Activated CD4-positive, CD25-positive, alpha-beta regulatory T cell treated with anti-CD3 and anti-CD28 coated beads, Interleukin-2, amount 50 U/mL, for 24 hours (primary cell): Measurements from ENCODE around the gene NXT1.
"Not testable (repeated sequence)": the region's sequence is repeated elsewhere in the genome, so short reads cannot be mapped to it uniquely, and the experiment has no call there.

Source experiments
- ATAC-seq, 2 donors: fragments of 150-1000 bp; cut with Tn5 transposase; one replicate each; pipeline ENCODE4 v1.10.0; 2021; ENCODE audit warnings: mild to moderate bottlenecking in 1 of 2, moderate library complexity in 1 of 2

Gene NXT1

DNA sequence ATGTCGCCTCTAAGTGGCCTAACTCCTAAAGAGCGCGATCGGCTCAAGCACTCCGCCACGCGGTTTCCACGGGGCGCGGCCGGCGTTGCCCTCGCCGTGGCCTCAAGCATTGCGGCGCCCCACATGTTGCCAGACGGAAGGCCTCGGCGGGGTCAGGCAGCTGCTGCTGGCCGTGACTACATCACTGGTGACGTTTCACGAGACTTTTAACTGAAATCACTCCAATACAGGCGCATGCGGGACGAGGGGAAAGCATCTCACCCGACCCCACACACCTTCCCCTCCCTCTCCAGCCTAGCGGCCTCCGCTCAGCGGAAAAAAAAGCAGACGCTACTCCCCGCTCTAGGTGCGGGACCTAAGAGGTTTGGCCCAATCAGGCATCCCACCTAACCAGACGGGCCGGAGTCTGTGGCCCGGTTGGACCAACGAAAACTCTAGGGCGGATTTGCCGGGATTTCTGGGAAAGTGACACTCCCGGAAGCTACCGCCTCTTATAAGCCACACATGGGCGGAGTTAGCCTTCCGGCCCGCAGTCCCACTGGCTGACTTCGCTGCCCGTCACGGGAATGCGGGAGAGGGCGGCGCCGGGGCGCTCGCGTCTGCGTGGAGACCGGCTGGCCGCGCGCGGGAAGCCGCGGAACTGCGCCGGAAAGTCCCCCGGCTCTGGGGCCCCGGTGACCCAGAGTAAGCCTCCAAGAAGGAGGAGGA is at the start of gene NXT1:
NXT1 (plus strand) TSS at position 596 of the 708 bp plus-strand sequence. CDS start 3,251 bp downstream, outside the sequence.
- peak; percentile 85 to 87 for ATAC-seq

DNA sequence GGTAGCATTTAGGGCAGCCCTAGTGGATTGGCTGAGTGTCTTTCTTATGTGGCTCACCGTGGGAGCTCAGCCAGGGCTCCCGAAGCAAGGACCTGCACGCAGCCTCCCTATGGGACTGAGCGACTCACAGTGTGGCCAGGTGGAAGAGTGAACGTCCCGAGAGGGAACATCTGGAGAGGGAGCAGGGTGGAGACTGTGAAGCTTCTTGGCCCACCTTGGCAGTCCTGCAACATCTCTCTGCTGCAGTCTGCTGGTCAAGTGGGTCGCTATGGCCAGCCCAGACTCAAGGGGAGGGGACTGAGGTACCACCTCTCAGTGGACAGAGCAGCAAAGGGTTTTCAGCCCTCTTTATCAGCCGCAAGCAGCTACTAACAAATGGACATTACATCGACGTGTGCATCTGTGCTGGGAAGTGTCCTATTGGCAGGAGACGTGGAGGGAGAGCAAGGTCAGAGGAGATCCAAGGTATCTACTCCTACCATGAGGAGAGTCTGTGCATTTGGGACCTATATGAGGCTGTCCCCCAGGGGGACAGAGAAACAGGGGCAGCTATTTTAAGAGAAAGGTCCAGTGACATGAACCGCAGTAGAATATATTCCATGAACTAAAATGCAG is 49.0 kb upstream of the NXT1 start:
- ATAC-seq: no peak

DNA sequence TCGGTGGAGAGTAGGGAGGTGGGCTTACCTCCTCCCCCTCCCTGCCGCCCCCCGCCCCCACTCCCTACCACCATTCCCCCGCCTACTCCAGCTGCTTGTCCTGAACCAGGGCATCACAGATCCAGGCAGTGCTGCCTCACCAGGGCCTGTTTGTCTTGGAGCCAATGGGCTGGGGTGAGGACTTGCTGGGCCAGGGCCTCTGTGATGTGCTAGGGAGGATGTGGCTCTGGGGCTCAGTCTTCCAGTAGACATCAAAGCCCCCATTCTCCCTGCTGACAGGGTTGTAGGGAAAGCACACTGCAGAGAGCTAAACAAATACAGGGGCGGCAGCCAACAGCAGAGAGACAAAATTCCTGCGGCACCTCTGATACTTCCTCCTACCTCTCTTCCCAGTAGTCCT is 48.2 kb upstream of the NXT1 start:
- no peak for ATAC-seq

DNA sequence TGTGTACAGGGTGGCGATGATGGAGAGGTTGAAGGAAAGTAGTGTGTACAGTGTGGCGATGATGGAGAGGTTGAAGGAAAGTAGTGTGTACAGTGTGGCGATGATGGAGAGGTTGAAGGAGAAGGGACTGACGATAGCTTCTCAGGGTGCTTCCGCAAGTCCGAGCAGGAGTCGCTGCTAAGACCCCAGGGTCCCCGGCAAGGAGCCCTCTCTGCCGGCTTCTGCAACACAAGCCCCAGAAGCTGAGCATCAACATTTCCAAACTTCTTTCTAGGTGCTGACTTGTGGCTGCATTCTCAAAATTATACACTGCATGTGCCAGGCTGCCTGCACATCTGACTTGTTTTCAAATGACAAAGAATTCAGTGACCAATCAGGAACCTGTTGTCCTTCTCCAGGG is 47.8 kb upstream of the NXT1 start:
- no peak for ATAC-seq

DNA sequence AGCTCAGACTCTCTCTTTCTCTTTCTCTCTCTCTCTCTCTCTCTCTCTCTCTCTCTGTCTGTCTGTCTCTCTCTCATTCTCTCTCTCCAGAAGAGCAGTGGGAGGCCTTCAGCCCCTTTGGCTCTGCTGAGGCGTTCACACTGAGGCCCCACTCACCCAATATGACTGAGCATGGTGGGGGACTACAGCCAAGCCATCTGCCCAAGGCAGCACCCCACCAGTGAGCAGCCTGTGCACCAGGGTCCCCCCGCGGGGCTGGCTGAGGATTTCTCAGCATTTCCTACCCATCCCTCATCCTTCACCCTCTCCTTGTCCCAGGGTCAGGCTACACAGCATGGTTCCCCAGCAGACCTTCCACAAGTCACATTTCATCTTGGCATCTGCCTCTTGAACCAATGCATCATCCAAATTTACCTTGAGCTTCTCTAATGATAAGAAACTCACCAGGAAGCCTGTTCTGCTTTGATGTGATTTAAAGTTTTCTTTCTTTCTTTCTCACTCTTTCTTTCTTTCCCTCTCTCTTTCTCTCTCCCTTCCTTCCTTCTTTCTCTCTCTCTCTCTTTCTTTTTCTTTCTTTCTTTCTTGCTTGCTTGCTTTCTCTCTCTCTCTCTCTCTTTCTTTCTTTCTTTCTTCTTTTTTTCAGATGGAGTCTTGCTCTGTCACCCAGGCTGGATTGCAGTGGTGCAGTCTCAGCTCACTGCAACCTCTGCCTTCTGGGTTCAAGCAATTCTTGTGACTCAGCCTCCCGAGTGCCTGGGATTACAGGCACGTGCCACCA is 47.1 kb upstream of the NXT1 start:
- ATAC-seq: no peak

DNA sequence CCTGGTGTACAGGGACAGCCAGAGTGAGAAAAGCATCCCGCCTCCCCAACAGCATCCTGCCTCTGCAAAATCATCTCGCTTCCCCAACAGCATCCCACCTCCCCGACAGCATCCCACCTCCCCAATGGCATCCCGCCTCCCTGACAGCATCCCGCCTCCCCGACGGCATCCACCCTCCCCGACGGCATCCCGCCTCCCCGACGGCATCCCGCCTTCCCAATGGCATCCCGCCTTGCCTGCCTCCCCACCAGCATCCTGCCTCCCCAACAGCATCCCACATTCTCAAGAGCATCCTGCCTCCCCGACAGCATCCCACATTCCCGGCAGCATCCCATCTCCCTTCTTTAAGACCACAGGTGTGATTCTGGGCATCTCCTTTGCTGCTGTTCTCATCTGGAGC is 46.0 kb upstream of the NXT1 start:
- ATAC-seq: no peak

DNA sequence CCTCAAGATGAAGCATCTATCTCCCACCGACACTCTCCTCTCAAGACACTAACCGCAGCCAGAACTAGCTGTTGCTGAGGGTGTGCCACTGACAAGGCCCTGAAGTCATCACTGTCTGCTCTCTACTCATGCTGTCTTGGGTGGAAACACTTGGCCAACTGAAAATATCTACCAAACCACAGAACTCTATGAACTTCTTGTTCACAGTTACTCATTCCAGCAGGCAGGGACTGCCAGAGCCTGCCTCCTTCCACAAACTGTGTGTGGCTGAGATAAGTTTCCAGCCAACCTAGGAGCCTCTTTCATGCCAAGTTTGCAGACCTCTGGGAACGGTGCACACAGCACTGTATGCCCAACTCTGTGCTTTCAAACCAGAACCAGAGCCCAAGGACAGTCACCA is 45.5 kb upstream of the NXT1 start:
- ATAC-seq: no peak

DNA sequence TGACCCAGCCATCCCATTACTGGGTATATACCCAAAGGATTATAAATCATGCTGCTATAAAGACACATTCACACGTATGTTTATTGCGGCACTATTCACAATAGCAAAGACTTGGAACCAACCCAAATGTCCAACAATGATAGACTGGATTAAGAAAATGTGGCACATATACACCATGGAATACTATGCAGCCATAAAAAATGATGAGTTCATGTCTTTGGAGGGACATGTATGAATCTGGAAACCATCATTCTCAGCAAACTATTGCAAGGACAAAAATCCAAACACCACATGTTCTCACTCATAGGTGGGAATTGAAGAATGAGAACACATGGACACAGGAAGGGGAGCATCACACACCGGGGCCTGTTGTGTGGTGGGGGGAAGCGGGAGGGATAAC is 43.2 kb upstream of the NXT1 start:
- not testable (repeated sequence) for ATAC-seq

DNA sequence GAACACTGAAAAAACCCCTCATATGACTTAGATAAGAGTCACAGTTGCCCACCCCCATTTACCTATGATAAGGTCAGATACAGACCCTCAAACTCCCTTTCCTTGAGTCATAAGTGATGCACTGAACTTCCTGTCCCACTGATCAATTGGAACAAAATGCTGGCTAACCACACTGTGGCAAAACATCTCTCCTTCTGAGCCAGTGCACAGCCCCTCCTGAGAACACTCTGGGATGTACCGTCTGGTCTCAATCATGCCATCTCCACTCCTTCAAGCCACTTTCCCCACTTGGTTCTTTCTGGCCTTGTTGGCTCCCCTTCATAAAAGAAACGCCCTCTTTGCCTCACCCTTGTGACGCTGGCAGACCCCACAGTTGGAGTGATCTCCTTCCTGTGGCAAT is 42.6 kb upstream of the NXT1 start:
- ATAC-seq: no peak

DNA sequence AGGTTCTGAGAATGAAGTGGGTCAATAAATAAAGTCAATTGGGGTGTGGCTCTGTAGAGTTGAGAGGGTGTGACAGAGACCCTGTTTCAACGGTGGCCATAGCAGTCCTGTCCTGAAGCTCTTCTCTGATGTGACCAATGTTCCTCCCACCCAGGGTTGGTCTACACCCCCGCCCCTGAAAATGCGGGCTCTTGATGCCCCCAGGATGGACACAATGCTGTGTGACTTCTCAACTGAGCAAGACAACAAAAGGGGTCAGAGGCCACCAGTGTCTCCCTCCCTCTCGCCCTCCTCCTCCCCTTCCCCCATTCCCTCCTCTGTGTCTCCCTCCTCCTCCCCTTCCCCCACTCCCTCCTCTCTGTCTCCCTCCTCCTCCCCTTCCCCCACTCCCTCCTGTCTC is 41.7 kb upstream of the NXT1 start:
- no peak for ATAC-seq

DNA sequence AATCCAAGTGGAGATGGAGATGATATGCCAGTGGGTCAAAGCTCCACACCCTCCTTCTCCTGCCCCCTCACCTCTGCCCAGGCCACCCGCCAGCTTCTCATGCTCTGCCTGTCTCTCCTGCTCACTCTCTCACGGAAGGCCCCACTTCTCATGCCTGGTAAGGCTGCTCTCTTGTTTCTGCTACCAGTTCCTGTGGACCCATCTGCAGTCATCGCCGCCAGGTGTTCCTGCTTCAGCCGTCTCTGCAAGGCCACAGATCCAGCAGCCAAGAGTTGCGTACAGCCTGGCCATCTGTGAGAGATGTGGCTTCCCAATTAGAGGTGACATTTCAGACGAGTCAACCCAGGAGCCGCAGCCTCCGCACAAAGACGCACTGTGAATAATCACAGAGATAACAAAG is 40.8 kb upstream of the NXT1 start:
- no peak for ATAC-seq

DNA sequence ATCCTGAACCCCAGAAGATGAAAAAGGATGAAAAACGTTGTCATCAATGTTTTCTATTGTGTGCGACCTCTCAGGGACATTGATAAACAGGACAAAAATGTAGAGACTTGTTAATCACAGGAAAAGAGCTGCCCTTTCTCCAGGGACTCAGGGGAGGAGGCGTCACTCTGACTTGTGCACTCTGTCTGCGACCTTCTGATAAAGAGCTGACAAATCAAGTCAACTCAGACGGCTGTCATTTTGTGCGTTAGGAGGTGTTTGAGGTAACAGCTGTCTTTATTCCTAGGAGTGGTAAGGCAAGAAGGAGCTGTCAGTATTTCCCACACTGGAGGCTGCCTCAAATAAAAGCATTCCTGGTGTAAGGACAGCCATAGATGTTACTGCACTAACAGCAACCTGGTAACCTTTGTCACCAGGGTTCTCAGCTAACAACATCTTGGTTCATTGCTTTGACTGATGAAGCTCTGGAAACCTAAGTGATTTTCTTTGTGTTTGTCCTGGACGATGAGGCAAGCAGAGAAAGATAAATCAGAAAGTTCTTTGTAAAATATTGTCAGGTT is 38.6 kb upstream of the NXT1 start:
- ATAC-seq: no peak

DNA sequence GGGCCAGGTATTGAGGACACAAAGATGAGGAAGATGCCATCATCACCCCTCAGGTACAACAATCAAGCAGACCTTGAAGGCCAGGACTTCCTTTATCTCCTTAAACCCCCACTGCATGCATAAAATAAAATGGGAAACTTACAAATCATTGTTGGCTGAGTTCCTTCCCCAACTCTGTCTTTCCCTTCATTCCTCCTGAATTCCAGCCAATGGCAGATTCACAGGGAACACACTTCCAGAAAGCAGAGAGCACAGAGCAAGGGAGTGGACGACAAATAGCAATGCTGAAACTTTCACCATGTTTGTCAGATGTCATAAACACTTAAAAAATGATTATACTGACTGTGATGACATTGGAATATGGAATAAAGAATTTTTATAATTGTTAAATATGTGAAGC is 37.3 kb upstream of the NXT1 start:
- ATAC-seq: no peak

DNA sequence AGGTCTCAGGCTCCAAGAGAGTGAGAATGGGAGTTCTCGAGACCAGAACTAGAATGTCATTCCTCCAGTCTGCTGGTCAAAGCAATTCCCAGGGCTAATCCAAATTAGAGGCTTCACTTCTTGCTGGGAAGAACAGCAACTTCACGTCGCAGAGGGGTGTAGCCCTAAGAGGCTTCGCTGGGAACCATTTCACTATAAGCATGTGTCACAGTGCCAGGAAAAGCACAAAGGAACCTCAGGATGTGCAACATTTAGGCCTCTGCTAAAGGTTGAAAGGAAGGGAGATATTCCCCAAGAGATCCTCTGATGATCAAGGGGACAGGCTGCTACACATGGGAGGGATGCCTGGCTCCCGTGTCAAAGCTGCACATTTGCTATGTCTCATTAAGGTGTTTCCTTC is 35.9 kb upstream of the NXT1 start:
- ATAC-seq: no peak

DNA sequence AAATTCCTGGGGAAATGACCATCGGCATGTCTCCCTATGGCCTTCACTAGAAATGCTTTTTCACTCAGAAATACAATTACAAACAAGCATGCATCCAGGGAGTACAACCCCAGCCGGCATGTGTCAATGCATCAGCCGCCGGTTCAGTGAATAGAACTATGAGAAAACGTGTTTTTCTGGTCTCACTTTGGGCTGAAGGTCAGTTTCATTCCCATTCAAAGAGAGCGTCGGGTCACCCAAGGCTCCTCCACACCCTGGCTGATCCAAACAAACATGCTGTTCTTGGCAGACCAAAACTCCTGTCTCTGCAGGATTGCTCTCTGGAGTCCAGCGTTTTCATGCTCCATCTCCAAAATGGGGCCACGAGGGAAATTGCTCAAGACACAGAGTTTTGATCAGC is 35.5 kb upstream of the NXT1 start:
- ATAC-seq: no peak

DNA sequence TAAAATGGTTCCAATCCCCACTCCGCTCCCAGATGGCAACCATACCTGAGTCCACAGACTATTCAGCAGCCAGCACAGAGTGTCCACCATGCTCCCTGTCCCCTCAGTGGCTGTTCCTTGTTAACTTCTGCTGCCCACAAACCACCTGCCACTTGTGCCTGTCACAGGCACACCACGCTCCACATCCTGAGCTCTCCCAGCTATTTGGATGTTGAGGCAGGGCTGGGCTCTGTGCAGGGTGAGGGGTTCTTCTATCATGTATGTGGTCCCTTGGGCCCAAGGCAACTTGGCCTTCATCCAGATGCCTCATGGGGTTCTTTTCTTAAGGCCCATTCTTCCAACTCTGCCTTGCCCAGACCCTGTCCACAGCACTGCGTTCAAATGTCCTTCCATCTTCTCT is 34.0 kb upstream of the NXT1 start:
- no peak for ATAC-seq

DNA sequence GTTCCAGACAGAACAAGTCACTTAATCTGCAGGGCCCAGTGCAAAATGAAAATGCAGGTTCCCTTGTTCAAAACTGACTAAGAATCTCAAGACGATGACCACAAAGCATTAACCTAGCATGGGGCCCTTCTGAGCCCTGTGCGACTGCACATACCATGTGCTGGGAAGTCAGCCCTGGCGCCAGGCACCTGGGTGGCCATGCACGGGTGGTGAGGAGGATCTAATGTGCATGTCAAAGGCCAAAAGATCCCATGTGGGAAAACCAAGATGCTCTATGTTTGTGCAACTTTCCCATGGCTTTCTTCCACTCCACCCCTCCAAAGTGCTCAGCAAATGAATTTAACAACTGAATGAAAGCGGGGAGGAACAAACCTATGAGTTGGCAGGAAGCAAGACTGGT is 33.5 kb upstream of the NXT1 start:
- ATAC-seq: no peak

DNA sequence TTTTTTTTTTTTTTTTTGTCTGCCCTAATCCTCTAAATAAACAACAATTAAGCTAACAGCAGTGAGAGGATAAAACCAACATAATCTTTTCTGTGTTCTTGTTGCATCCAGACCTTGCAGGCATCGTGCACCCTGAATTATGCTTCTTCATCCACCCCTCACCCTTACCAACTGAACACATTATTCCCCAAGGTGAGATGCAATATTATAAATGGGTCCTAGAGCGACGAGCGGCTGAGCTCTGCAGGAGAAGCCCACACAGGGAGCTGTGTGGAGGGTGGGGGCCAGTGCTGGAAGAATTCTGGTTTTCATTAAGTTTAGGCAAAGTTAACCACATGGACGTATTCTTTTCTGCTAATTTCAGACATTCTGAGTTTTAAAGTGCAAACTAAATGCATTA is 32.2 kb upstream of the NXT1 start:
- no peak for ATAC-seq

DNA sequence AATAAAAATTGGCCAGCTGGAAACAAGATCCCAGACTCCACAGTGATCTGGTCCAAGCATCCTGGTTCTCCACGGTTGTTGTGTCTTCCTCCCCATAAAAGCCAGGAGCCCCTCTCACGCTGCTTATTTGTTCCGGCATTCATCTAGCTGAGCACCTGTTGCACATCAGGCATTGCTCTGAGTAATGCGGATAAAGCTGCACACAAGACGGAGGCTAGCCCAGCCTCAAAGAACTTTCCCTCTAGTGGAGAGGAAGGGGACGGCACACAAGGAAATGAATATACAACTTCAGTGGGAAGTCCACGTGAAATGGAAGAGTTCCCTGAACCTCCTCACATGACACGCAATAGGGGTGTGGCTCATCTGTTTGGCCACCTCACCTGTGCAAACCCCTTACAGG is 30.3 kb upstream of the NXT1 start:
- ATAC-seq: no peak

DNA sequence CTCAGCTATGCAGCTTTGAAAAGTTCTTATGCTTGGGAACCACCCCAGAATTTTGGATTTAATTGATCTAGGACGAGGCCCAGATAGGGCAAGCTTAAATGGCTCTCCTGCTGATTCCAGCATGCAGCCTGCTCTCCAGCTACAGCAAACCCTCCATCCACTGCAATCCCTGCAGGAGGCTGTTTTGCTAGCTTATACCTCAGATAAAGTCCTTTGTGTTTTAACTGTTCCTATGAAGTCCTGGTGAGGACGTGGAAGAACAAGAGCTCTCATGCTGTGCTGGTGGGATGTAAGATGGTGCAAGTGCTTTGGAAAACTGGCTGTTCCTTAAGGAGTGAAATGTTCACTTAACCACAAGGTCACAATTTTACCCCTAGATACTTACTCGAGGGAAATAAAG is 25.5 kb upstream of the NXT1 start:
- no peak for ATAC-seq

DNA sequence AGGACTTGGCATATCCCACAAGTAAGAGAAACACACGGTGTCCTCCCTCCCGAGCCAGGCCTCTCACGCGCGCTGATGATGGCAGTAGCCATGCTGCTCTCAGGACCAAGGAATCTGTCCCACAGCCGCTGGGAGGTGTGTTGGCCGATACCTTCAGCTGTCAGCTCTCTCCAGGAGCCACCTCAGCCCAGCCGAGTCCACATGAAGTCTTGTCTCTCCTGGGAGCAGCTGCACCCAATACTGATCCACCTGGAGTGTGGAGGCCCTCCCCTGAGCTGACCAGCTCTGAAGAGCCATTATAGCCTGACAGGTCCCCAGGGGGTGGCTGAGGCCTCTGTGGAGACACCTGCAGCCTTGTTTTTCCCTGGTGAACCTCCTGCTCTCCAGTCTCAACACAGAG is 23.8 kb upstream of the NXT1 start:
- no peak for ATAC-seq

DNA sequence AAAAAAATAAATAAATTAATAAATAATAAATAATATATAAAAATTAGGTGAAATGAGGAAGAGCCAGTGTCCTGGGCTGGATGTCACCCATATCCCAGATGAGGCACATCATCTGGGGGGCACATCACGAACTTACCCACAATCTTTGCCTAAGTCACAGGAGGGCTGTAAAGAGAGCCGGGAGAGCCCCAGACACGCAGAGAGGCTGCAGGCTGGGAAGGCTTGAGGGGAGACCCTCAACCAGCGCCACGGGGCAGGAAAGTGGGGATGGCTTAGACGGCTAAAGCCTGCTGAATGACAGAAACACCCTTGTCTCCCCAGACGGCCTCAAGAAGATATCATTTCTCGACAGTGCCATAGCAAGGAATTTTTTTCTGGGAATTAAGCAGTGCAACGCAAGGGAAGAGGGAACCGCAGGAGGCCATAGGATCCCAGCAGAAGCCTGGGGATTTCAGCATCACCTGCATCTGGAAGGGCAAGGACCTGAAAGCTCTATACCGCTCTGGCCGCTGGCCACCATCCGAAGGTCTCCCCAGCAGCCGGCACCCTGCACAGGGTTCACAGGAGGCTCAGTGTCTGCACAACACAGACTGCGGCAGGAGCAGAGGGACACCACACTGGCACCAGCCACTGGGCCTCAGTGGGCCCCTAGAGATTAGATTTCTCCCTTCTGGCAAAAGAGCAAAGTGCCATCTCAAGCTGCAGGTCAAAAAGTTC is 22.8 kb upstream of the NXT1 start:
- no peak for ATAC-seq
